GM19351 (cell line): ENCODE data around the gene MXI1.
"Not testable (repeated sequence)": the region's sequence is repeated elsewhere in the genome, so short reads cannot be mapped to it uniquely, and the experiment has no call there.

Experiments
- ATAC-seq: cut with Tn5 transposase; IDR thresholded peaks from one replicate; pipeline ENCODE4 v1.9.1; 2021; ENCODE audit warnings: mild to moderate bottlenecking, moderate library complexity; ENCODE audit not compliant: unreplicated experiment

MXI1 gene

GRCh38 chr10:110181451-110181850 is 26.0 kb upstream of the MXI1 start:
- no peak for ATAC-seq

GRCh38 chr10:110181911-110182310 is 25.5 kb upstream of the MXI1 start:
- no peak for ATAC-seq

- ATAC-seq: no peak
These were observed 23.0 kb upstream of the MXI1 start for GRCh38 chr10:110184398-110184797.

GRCh38 chr10:110185646-110186182 is 21.7 kb upstream of the MXI1 start:
- not testable (repeated sequence) for ATAC-seq

- no peak for ATAC-seq
These were observed 17.2 kb upstream of the MXI1 start for GRCh38 chr10:110190170-110190569.

- ATAC-seq: peak; percentile 85
These were observed 14.9 kb upstream of the MXI1 start for GRCh38 chr10:110192552-110192951.

- ATAC-seq: no peak
These were observed 6.9 kb upstream of the MXI1 start for GRCh38 chr10:110200503-110200902.

GRCh38 chr10:110201046-110201445 is 6.4 kb upstream of the MXI1 start:
- not testable (repeated sequence) for ATAC-seq

- no peak for ATAC-seq
These were observed 3.6 kb upstream of the MXI1 start for GRCh38 chr10:110203500-110204455.

- no peak for ATAC-seq
These were observed 2.2 kb upstream of the MXI1 start for GRCh38 chr10:110205051-110205675.

GRCh38 chr10:110207805-110208613 is 604 bp downstream of the MXI1 start:
- peak; percentile 14 for ATAC-seq

- no peak for ATAC-seq
These were observed 1.4 kb downstream of the MXI1 start for GRCh38 chr10:110208614-110209453.

GRCh38 chr10:110209454-110209925 is 2.1 kb downstream of the MXI1 start:
- ATAC-seq: no peak

GRCh38 chr10:110209926-110210673 is 2.7 kb downstream of the MXI1 start:
- no peak for ATAC-seq

- peak; percentile 60 for ATAC-seq
These were observed 3.5 kb downstream of the MXI1 start for GRCh38 chr10:110210674-110211464.

GRCh38 chr10:110211465-110211843 is 4.0 kb downstream of the MXI1 start:
- no peak for ATAC-seq

GRCh38 chr10:110212119-110213006 is 5.0 kb downstream of the MXI1 start:
- ATAC-seq: peak; percentile 15
